ENCODE measurements around the gene TRANK1.

Gene TRANK1

GRCh38 chr3:36800533-36801116 lies 144.2 kb downstream of the TRANK1 start:
- no peak for DNase-seq (ENCODE audit: low spot score)

GRCh38 chr3:36796881-36797280 lies 148.0 kb downstream of the TRANK1 start:
- DNase-seq (ENCODE audit: low spot score) = peak; percentile 20

- DNase-seq (ENCODE audit: low spot score) = no peak
Measured at GRCh38 chr3:36796161-36796560, 148.7 kb downstream of the TRANK1 start.

GRCh38 chr3:36795622-36796021 lies 149.2 kb downstream of the TRANK1 start:
- no peak for DNase-seq (ENCODE audit: low spot score)

- peak; percentile 37 for DNase-seq (ENCODE audit: low spot score)
Measured at GRCh38 chr3:36792342-36792741, 152.5 kb downstream of the TRANK1 start.

GRCh38 chr3:36790765-36791164 lies 154.1 kb downstream of the TRANK1 start:
- no peak for DNase-seq (ENCODE audit: low spot score)

- no peak for DNase-seq (ENCODE audit: low spot score)
Measured at GRCh38 chr3:36786921-36787890, 157.6 kb downstream of the TRANK1 start.

GRCh38 chr3:36784138-36784635 lies 160.7 kb downstream of the TRANK1 start:
- no peak for DNase-seq (ENCODE audit: low spot score)

- no peak for DNase-seq (ENCODE audit: low spot score)
Measured at GRCh38 chr3:36777424-36778218, 167.2 kb downstream of the TRANK1 start.

Data from GM03348 (cell line).